HepG2 (cell line): ENCODE results near the gene DCAF6. TPM values are rescaled to one million over a fixed set of nuclear protein-coding genes. Genes with fewer than 3 reads are reported as not detected.

Source experiments
- ATAC-seq: fragments of 200-7000 bp; cut with Tn5 transposase; 3 replicates; pipeline ENCODE4 v1.9.1; 2020; ENCODE audit warnings: mild to moderate bottlenecking, moderate library complexity
- BruUV-seq: library from RNA; stranded (reverse); fragments of 400-500 nt; replicated peaks from 2 replicates; lab custom pipeline; 2021; lab: Mats Ljungman, UMichigan
- CTCF ChIA-PET: fragments of 300-600 bp; formaldehyde crosslinking; extraction: SDS; loops from one replicate; lab custom pipeline; 2021; ENCODE audit warnings: low total read pairs, inconsistent platforms, low intra/inter-chr PET ratio; lab: Yijun Ruan, JAX
- POLR2A ChIA-PET: fragments of 350-600 bp; sonication (Branson Sonifier 250); formaldehyde crosslinking; loops from one replicate; lab custom pipeline; 2020; ENCODE audit warnings: antibody characterized with exemption, inconsistent platforms; lab: Yijun Ruan, JAX
- DNase-seq: peaks from one replicate; pipeline ENCODE4 v3.0.0-alpha.2; 2015; ENCODE audit warnings: low spot score
- FAIRE-seq: peaks from 3 replicates; lab custom pipeline; 2011; peaks lifted over from hg19 to GRCh38; lab: Jason Lieb, UNC
- H2AFZ ChIP-seq: one replicate; pipeline ENCODE4 v1.6.1; 2011; ENCODE audit warnings: low read length, inconsistent platforms
- H3K27ac ChIP-seq: fragments of 300-600 bp; 3 replicates; pipeline ENCODE4 v1.8.0; 2011; ENCODE audit warnings: mixed run types, mild to moderate bottlenecking, mixed read lengths, low read length, inconsistent platforms; ENCODE audit not compliant: insufficient read depth; ENCODE audit errors: extremely low read length
- H3K27me3 ChIP-seq, 2 experiments: fragments of 200-600 bp in 1 of 2; 2 replicates in 1 of 2; 3 replicates in 1 of 2; pipeline versions ENCODE4 v1.6.0 to v1.8.0; 2011; ENCODE audit warnings: low read length in 2 of 2, mild to moderate bottlenecking in 2 of 2, moderate library complexity in 2 of 2, inconsistent platforms in 1 of 2; ENCODE audit not compliant: insufficient read depth in 2 of 2, control insufficient read depth in 1 of 2
- H3K36me3 ChIP-seq, 2 experiments: fragments of 200-600 bp in 1 of 2; replicated peaks in 1 of 2; 2 replicates in 1 of 2; 3 replicates in 1 of 2; pipeline versions ENCODE4 v1.5.1 to v1.8.0; 2011; ENCODE audit warnings: low read length in 2 of 2, inconsistent platforms in 1 of 2; ENCODE audit not compliant: insufficient read depth in 2 of 2, control insufficient read depth in 1 of 2
- H3K4me1 ChIP-seq: 2 replicates; pipeline ENCODE4 v1.5.1; 2012; ENCODE audit warnings: low read length, inconsistent platforms; ENCODE audit not compliant: insufficient read depth
- H3K4me2 ChIP-seq: 2 replicates; pipeline ENCODE4 v1.6.0; 2011; ENCODE audit warnings: low read depth, low read length, inconsistent platforms
- H3K4me3 ChIP-seq, 3 experiments: fragments of 200-600 bp in 1 of 3; sonication (generic), shearing (Covaris generic) in 1 of 3; replicated peaks in 1 of 3; 2 replicates each; pipeline ENCODE4 v1.5.1; 2011 to 2016; ENCODE audit warnings: low read length in 3 of 3, inconsistent platforms in 2 of 3, low read depth in 2 of 3, mild to moderate bottlenecking in 2 of 3, control low read depth in 1 of 3, mixed read lengths in 1 of 3; ENCODE audit not compliant: insufficient read depth in 1 of 3
- H3K79me2 ChIP-seq: one replicate; pipeline ENCODE4 v1.6.1; 2011; ENCODE audit warnings: low read length, inconsistent platforms; ENCODE audit not compliant: insufficient read depth
- H3K9ac ChIP-seq: 2 replicates; pipeline ENCODE4 v1.6.0; 2011; ENCODE audit warnings: mild to moderate bottlenecking, low read depth, low read length, inconsistent platforms; ENCODE audit not compliant: insufficient read depth
- H3K9me3 ChIP-seq: 2 replicates; pipeline ENCODE4 v1.5.1; 2012; ENCODE audit warnings: mild to moderate bottlenecking, low read length
- H4K20me1 ChIP-seq: 2 replicates; pipeline ENCODE4 v1.6.0; 2011; ENCODE audit warnings: inconsistent platforms, mild to moderate bottlenecking, low read length, moderate library complexity; ENCODE audit not compliant: insufficient read depth
- MAFK ChIP-seq, 2 experiments: IDR thresholded peaks in 1 of 2; conservative IDR thresholded peaks in 1 of 2; 2 replicates each; pipeline ENCODE4 v1.6.1; 2011; ENCODE audit warnings: improper control_type of control experiment in 2 of 2, low read length in 2 of 2
- U2AF2 ChIP-seq: fragments of 200-400 bp; formaldehyde crosslinking; IDR thresholded peaks from 2 replicates; pipeline ENCODE4 v1.6.1; 2017; ENCODE audit warnings: low read depth, mild to moderate bottlenecking, low read length
- ZNF143 ChIP-seq: sonication (generic); formaldehyde crosslinking; IDR thresholded peaks from 2 replicates; pipeline ENCODE4 v1.4.0; 2020; ENCODE audit warnings: missing genetic modification reagents
- WGBS: methylation state at CpG from one replicate; pipeline ENCODE4 v1.1.6; 2017; ENCODE audit warnings: low lambda C conversion rate; 5-methylcytosine and 5-hydroxymethylcytosine counted together
- in situ Hi-C: cut with HindIII; loops from 2 replicates; pipeline ENCODE4 v1.10.0; 2017; ENCODE audit warnings: low pct_unique_long_range_greater_than_20kb; ENCODE audit not compliant: extremely low pct_ligation_motif_present
- intact Hi-C: fragments of 100-400 bp; cut with micrococcal nuclease; formaldehyde crosslinking; loops from one replicate; pipeline ENCODE4 v1.10.0; 2022; ENCODE audit not compliant: unreplicated experiment
- polyA plus RNA-seq, 8 experiments: library from polyadenylated mRNA; depleted of rRNA in 3 of 8; stranded (reverse) in 7 of 8; unstranded in 1 of 8; fragments of >200 nt; fragmentation: Illumina TruSeq in 4 of 8; extraction: Trizol in 4 of 8; gene quantifications; 2 replicates each; pipeline versions ENCODE4 v1.2.1 to v1.2.3, GENCODE V29; 2011 to 2016; ENCODE audit warnings: low read depth in 4 of 8, missing spikeins in 1 of 8, mixed read lengths in 1 of 8; ENCODE audit not compliant: insufficient read depth in 1 of 8
- total RNA-seq, 5 experiments: library from RNA; depleted of rRNA; stranded (reverse); fragments of >200 nt; fragmentation: Illumina TruSeq; extraction: Trizol; gene quantifications; 2 replicates each; pipeline ENCODE4 v1.2.3, GENCODE V29; 2016; ENCODE audit warnings: low read depth in 1 of 5

DCAF6 gene
- total and polyA plus RNA-seq, 2 of the 13 experiments (the other 11 are each of a cell fraction or from before 2014, with no cell fraction given): 24.7 to 33.7 TPM

DNA sequence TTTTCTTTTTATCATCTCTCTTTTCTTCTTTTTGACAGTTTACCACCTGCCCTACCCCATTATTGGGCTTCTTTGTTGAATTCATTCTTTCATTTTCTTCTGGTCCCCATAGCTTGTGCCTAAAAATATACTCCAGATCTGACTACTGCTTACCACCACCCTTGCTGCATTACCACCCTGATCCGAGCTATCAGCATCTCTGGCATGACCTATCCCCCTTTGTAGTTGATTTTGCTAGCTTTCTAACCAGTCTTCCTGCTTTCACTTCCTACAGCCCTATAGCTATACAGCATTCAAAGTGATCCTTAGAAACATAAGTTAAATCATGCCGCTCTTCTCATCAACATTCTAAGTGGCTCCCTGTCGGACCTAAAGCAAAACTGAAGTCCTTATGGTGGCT lies 59.8 kb downstream of the DCAF6 start:
- Histone ChIP-seq H3K36me3 (peaks cover 1 to 18% of the 10 kb centered on the region in 2 experiments; a peak in 4 of 5 replicates), H3K27ac (no peak overlapping the region), H3K4me3 (no peak overlapping the region), H4K20me1 (no peaks in the 10 kb centered on the region; the same call in 1 of the 2 replicates), H2AFZ (no peak overlapping the region), H3K9me3 (no peaks in the 10 kb centered on the region), H3K9ac (no peak overlapping the region), H3K4me2 (no peak overlapping the region), H3K79me2 (no peaks in the 10 kb centered on the region), H3K27me3 (no peaks in the 10 kb centered on the region; a peak in 1 of 5 replicates), H3K4me1 (peaks cover 7% of the 10 kb centered on the region)
- CTCF ChIA-PET: no interaction called here
- 97% methylated on average over 3 of the region's 3 CpGs for WGBS
- in situ Hi-C loops: no loop called here
- BruUV-seq: no TSS peak
- FAIRE-seq: no peak
- DNase-seq: no peak
- ATAC-seq: no peak
- TF ChIP-seq U2AF2: no peak
- POLR2A ChIA-PET: no interaction called here
- intact Hi-C loops: no loop called here

GRCh38 chr1:167997037-167997575 lies 60.6 kb downstream of the DCAF6 start:
- Histone ChIP-seq H3K9me3 (no peaks in the 10 kb centered on the region), H3K27me3 (no peaks in the 10 kb centered on the region; a peak in 1 of 5 replicates), H4K20me1 (no peaks in the 10 kb centered on the region), H3K9ac (no peak overlapping the region), H3K36me3 (peaks cover 1 to 13% of the 10 kb centered on the region in 2 experiments; a peak in 4 of 5 replicates)
- in situ Hi-C loops: no loop called here
- ChIA-PET CTCF (no interaction called here), POLR2A (no interaction called here)
- DNase-seq: no peak
- WGBS: 95% methylated on average over 3 of the region's 3 CpGs
- intact Hi-C loops: no loop called here
- TF ChIP-seq ZNF143 (CRISPR knock-in tag) (no peak), MAFK (conservative IDR thresholded peaks at IDR 0.05 in 1 of 2, IDR thresholded peaks at IDR 0.05 in 1 of 2; ENCODE audit: low read length in 2 of 2) (peak in 1 of 2 experiments; percentile 49; a peak in 2 of 4 replicates)
- TF ChIP-seq, all 625 proteins: peak for 1
- H3K27ac ChIP-seq: no peak overlapping the region
- no peak for ATAC-seq
- no peak overlapping the region for H3K4me3 ChIP-seq
- H3K4me1 ChIP-seq: no peaks in the 10 kb centered on the region
- H2AFZ ChIP-seq: no peak overlapping the region
- BruUV-seq: no TSS peak
- no peak overlapping the region for H3K4me2 ChIP-seq
- H3K79me2 ChIP-seq: no peaks in the 10 kb centered on the region
- FAIRE-seq: no peak
